GM10266 (cell line): ENCODE data around the gene RFC3.

Source experiments
- DNase-seq: peaks from one replicate; pipeline ENCODE4 v3.0.0; 2012; ENCODE audit errors: extremely low spot score
- TF ChIP-seq, protein P1 (sequence below): IDR thresholded peaks from 2 replicates; pipeline ENCODE4 v1.5.1; 2012; ENCODE audit warnings: mild to moderate bottlenecking, low read depth; ENCODE audit not compliant: control insufficient read depth, insufficient read depth; ENCODE audit errors: missing control alignments

Gene RFC3

DNA sequence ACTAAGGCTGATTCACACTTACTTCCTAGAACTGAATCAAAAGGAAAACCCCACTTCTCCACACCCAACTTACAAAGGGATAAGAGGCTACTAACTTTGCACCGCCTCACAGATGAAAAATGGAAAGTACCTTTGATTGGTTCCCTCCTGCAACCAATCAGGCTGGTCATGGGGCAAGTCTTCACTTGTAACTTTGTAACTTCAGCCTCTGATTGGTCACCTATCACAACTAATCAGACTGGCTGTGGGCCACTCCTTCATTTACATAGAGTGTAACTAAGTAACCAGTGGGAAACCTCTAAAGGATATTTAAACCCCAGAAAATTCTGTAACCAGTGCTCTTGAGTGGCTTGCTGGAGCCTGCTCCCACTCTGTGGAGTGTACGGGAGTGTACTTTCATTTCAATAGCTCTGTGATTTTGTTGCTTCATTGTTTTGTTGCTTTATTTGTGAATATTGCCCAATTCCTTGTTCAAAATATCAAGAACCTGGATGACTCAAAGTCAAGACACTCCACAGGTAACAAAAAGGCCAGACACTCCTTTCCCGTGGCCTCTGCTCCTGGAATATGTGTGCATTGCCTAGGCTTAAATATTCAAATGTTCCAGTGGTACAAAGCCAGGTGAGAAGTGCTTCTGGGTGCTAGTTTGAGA is 50.5 kb downstream of the RFC3 start:
- TF ChIP-seq, protein P1, sequence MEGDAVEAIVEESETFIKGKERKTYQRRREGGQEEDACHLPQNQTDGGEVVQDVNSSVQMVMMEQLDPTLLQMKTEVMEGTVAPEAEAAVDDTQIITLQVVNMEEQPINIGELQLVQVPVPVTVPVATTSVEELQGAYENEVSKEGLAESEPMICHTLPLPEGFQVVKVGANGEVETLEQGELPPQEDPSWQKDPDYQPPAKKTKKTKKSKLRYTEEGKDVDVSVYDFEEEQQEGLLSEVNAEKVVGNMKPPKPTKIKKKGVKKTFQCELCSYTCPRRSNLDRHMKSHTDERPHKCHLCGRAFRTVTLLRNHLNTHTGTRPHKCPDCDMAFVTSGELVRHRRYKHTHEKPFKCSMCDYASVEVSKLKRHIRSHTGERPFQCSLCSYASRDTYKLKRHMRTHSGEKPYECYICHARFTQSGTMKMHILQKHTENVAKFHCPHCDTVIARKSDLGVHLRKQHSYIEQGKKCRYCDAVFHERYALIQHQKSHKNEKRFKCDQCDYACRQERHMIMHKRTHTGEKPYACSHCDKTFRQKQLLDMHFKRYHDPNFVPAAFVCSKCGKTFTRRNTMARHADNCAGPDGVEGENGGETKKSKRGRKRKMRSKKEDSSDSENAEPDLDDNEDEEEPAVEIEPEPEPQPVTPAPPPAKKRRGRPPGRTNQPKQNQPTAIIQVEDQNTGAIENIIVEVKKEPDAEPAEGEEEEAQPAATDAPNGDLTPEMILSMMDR, result no peak
- DNase-seq, result no peak

DNA sequence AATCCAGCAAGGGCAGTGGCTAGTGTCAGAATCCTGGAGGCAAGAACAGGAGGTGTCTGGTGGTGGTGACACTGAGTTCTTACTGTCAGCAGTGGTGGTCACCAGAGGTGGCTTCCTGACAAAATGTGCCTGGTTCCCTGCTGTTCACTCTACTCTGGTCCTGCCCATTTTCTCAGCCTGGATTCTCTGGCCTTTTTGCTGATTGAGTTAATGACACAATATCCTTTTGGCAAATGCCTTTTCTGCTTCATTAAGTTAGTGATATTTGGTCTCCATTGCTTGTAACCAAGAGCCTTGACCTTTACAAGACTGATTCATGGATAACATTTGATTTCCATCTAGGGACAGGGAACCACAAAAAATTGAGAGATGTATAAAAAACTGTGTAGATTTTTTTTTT is 51.1 kb downstream of the RFC3 start:
- DNase-seq, result no peak
- TF ChIP-seq, protein P1, result no peak

DNA sequence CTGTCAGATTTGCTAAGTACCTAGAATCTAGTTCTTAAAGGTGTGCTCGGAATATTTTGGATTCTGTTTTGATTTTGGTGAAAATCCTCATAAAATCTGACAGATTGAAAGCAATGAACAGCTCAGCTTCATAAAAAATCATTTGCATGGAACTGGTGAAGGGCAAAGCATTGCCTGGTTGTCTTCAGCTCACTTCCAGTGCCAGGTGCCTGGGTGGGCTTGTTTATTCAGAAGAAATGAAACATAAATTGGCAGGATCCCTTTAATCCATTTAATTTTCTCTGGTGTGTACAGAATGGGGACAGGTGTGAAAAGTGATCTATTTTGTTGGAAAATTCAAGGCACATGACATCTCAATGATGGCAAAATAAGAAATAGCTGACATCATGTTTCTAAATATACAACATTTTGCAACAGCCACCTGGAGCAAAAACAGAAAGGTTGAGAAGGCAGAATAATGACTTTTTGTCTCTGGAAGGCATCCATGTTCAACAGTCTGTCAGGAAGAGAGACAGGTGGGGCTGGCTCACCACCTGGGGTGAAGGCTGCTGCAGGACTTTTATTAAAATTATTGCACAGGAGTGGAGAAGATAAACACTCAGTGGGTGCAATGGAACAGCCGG is 52.2 kb downstream of the RFC3 start:
- TF ChIP-seq, protein P1, result no peak
- no peak for DNase-seq

DNA sequence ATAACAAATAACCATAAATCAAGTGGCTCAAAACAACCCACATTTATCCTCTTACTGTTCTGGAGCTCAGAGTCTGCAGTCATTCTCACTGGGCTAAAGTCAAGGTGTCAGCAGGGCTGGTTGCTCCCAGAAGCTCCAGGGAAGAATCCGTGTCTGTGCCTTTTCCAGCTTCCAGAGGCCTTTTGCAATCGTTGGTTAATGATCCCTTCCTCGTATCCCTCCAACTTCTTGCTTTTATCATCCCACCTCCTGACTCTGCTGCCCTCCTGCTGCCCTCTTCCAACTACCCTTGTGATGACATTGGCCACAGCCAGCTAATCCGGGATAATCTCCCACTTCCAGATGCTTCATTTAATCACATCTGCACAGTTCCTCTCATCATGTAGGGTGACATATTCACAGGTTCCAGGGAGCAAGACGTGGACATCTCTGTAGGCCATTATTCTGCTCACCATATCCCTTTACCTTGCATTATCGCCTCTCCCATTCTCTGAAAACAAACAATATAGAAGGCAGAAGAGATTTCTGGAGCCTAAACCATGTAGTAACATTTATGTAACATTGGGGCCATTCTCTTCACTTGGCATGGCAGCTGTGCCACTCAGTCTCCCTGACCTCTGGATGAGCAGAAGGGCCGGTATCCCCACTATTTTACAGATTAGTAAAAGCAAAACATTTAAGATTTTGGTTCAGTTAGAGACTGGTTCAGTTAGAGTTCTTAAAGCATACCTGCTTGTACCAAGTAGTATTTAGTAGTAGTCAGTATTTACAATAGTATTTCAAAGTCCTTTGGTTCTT is 53.5 kb downstream of the RFC3 start:
- DNase-seq, result no peak
- TF ChIP-seq, protein P1, result no peak

DNA sequence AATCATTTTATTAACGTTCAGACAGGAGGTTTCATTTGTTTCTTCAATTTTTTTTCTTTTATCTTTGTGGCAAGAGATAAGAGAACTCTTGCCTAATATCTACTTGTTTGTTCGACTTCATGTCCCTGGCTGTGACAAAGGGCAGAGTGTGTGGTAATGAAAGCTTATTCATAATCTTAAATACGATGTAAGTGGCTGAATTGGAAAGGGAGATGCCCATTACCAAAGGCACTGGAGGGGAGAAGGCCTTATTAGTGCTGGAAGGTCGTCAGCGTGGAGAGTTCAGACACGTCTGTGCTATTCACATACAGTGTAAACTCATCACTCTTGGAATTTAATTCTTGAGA is 54.0 kb downstream of the RFC3 start:
- DNase-seq, result no peak

DNA sequence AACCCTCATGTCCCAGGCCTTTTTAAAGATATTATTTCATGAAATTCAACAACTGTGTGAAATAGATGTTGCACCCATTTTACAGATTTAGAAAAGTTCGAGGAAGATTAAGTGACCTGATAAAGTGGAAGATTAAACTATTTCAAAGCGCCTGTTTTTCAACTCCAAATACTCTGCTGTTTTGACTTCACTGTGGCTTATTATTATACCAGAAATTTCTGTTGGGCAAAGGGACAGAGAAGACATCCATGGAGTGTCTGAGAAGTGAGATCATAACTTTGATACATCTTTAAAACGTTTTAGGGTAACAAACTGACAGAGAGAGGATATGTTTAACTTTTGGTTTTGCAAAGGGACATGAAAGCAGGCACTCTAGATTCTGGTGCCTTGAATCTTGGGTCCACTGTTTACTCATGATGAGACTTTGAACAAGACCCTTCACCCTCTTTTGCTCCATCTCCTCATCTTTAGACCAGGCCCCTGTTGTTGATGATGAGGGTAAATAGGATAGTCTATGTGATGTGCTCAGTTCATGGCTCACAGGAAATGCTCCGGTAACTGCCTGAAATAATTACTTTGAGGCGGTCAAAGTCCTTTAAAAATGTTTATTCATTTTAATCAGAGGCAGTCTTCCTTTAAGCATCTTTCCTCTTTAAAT is 55.4 kb downstream of the RFC3 start:
- TF ChIP-seq, protein P1, result no peak
- no peak for DNase-seq

More for the DNA sequence above, 54.0 kb downstream of the RFC3 start:
- TF ChIP-seq, protein P1, result no peak

DNA sequence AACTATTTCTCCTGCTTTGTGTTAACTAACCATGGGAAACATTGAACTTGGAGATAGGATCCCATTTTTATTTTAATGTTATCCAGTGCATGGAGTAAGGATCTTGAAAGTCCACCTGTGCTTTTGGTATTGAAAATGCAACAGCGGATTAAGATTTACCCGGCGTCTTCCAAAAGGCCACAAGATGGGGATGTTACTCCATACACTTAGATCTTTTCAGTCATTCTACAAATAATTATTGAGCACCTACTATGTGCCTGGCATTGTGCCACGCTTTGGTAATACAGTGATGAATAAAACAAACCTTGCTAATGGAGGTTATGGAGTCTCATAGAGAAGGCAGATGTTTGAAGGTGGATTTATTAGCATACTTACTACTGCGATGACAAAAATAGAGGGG is 56.9 kb downstream of the RFC3 start:
- no peak for DNase-seq
- TF ChIP-seq, protein P1, result no peak
